Large intestine (tissue), 3 donors: ENCODE data around the gene NEIL1. TPM values are rescaled to one million over a fixed set of nuclear protein-coding genes. Genes with fewer than 3 reads are reported as not detected.
"Not testable (repeated sequence)": the region's sequence is repeated elsewhere in the genome, so short reads cannot be mapped to it uniquely, and the experiment has no call there.

Experiments
- DNase-seq, 2 donors: peaks; one replicate each; pipeline versions ENCODE4 v3.0.0 to v3.0.0-alpha.2; 2013
- H3K27ac ChIP-seq: one replicate; pipeline ENCODE4 v1.5.1; 2013; ENCODE audit warnings: low read length
- H3K27me3 ChIP-seq: 2 replicates; pipeline ENCODE4 v1.6.1; 2013; ENCODE audit warnings: low read length; ENCODE audit not compliant: control insufficient read depth, insufficient read depth
- H3K36me3 ChIP-seq: 2 replicates; pipeline ENCODE4 v1.6.1; 2013; ENCODE audit warnings: low read length; ENCODE audit not compliant: control insufficient read depth, insufficient read depth
- H3K4me1 ChIP-seq: one replicate; pipeline ENCODE4 v1.6.1; 2013; ENCODE audit warnings: low read length; ENCODE audit not compliant: control insufficient read depth, insufficient read depth
- H3K4me3 ChIP-seq: one replicate; pipeline ENCODE4 v1.5.1; 2013; ENCODE audit warnings: low read length
- H3K9me3 ChIP-seq: one replicate; pipeline ENCODE4 v1.6.1; 2013; ENCODE audit warnings: mild to moderate bottlenecking, low read depth, low read length, moderate library complexity; ENCODE audit not compliant: control insufficient read depth
- WGBS: methylation state at CpG from one replicate; pipeline ENCODE4 v1.1.5; 2013; ENCODE audit warnings: low lambda C conversion rate; ENCODE audit not compliant: insufficient coverage; 5-methylcytosine and 5-hydroxymethylcytosine counted together
- polyA plus RNA-seq: library from polyadenylated mRNA; unstranded; fragments of 120-200 nt; gene quantifications from one replicate; pipeline ENCODE4 v1.2.1, GENCODE V29; 2013

Gene NEIL1
- polyA plus RNA-seq, 1 donor: 44.5 TPM

DNA sequence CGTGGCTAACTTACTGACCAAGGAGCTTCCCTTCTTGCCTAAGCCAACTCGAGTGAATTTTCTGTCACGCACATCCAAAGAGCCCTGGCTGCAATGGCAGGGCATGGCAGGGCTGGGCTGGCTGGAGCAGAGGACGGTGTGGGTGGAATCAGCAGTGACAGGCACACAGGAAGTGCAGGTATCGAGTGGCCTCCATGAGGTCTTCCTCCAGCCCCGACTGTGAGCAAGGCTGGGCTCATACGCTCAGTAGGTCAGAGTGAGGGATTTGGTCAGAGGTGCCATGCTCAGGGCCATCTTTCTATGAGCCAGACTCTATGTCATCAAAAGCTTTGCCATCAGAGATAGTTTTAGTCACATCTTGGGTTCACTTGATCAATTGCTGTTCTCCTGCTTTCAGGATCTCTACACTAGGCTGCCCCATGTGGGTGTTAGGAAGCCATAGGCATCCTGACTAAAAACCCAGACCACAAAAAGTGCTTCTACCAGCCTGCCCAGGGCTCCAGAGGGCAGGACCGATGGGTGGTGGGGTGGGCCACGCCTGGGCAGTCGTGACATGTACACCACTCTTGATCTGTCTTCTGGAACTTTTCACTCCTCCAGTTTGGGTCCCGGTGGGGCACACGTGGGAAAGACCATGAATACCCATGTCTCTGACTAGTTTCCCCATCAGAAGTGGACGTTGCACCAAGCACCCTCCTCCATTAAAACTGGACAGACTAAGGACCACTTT lies 33.6 kb upstream of the NEIL1 start:
- WGBS: 100% methylated on average over 2 of the region's 13 CpGs
- peaks cover 3% of the 10 kb centered on the region for H3K27me3 ChIP-seq
- no peak overlapping the region for H3K4me3 ChIP-seq
- H3K27ac ChIP-seq: no peak overlapping the region
- H3K4me1 ChIP-seq: no peaks in the 10 kb centered on the region
- H3K36me3 ChIP-seq: no peaks in the 10 kb centered on the region
- H3K9me3 ChIP-seq: no peaks in the 10 kb centered on the region
- no peak for DNase-seq

DNA sequence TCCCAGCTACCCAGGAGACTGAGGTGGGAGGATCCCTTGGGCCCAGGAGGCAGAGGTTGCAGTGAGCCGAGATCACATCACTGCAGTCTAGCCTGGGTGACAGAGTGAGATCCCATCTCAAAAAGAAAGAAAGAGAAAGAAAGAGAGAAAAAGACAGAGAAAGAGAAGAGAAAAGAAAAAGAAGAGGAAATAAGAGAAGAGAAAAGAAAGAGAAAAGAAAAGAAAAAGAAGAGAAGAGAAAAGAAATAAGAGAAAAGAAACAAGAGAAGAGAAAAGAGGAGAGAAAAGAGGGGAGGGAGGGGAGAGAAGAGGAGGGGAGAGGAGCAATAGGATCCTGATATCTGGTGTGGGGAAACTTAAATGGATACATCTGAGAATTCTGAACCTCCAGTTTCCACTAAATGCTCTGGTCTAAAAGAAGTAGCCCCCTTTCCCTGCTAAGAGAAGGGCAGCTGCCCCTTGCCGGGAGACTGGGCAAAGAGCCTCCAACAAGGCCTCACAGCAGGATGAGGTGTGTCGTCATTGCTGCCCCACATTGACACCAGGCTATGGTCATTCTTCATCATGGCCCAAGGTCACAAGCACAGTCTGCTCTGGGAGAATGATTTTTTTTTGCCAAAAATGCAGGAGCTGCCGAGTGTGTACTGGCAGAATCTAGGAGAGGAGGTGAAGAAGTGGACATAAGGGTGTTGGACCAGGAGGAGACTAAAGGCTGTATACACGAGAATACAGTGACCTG lies 32.1 kb upstream of the NEIL1 start:
- peaks cover 3% of the 10 kb centered on the region for H3K4me1 ChIP-seq
- no peaks in the 10 kb centered on the region for H3K36me3 ChIP-seq
- H3K9me3 ChIP-seq: no peaks in the 10 kb centered on the region
- WGBS: no CpG with 5 or more reads among the region's 5 CpGs
- DNase-seq: no peak
- no peaks in the 10 kb centered on the region for H3K27me3 ChIP-seq
- H3K4me3 ChIP-seq: no peak overlapping the region
- H3K27ac ChIP-seq: no peak overlapping the region

DNA sequence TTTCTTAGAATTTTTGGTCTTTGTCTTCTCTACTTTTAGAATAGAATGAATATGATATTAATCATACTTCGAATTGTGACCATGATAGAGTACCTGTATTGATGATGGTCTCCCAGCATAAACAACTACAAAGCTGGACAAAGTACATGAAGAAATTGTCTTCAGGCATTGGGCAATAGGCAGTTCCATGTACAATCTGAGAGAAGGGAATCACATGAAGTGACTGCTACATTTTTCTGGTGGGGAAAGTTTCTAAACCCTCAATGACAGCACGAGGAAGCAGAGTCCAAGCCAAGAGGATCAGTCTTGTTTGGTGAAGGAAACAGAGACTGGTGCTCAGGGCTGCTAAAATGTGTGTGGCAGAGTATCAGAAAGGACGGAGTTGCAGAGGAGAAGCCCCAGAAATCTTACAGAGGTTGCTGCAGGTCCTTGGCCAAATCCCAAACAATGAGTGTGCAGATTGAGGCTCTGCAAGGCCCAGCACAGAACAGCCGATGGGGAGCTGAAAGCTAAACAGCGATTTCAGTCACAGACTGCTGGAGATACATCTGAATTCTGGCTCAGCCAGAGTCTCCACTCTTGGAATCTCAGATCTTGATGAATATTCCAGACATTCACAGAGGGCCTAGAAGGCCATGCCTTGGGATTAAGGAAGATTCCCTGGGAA lies 27.5 kb upstream of the NEIL1 start:
- H3K9me3 ChIP-seq, H3K4me3 ChIP-seq, H3K36me3 ChIP-seq, H3K27me3 ChIP-seq: not testable (repeated sequence)
- peaks cover 14% of the 10 kb centered on the region for H3K4me1 ChIP-seq
- WGBS: no CpG with 5 or more reads among the region's 5 CpGs
- H3K27ac ChIP-seq: peak overlapping the region; percentile 48
- peak; percentile 13 to 49 for DNase-seq

DNA sequence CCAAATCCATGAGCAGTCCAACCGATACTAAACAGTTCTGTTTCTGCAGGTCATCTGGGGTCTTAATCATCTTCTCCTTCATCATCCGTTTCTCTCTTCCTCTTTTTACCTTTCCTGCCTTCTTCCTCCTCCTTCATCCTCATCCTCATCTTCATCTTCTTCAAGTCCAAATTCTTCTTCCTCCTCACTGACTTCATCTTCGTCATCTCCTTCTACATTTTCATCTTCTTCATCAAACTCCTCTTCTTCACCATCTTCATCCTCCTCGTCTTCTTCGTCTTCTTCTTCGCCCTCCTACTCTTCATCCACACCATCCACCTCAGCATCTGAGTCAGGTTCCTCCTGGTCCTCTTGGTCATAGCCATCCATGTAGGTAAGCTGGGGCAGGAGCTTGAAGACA lies 25.1 kb upstream of the NEIL1 start:
- Histone ChIP-seq H3K9me3 (no peaks in the 10 kb centered on the region), H3K27me3 (no peaks in the 10 kb centered on the region), H3K4me1 (peaks cover 16% of the 10 kb centered on the region), H3K4me3 (no peak overlapping the region), H3K36me3 (no peaks in the 10 kb centered on the region), H3K27ac (no peak overlapping the region)
- no peak for DNase-seq
- WGBS: 89% methylated on average over 5 of the region's 6 CpGs

DNA sequence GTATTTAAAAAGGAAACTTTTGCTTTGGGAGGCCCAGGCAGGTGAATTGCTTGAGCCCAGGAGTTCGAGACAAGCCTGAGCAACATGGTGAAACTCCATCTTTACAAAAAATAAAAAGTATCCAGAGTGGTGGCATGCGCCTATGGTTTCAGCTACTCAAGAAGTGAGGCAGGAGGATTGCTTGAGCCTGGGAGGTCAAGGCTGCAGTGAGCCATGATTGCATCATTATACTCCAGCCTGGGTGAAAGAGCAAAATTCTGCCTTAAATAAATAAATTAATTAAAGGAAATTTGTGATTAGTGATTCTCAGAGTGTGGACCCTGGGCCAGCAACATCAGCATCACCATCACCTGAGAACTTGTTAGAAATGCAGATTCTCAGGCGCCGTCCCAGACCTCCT lies 20.9 kb upstream of the NEIL1 start:
- Histone ChIP-seq H3K4me1 (peaks cover 14% of the 10 kb centered on the region), H3K27me3 (no peaks in the 10 kb centered on the region), H3K27ac (no peak overlapping the region), H3K36me3 (no peaks in the 10 kb centered on the region), H3K4me3 (no peak overlapping the region), H3K9me3 (no peaks in the 10 kb centered on the region)
- 100% methylated on average over 1 of the region's 4 CpGs for WGBS
- no peak for DNase-seq

DNA sequence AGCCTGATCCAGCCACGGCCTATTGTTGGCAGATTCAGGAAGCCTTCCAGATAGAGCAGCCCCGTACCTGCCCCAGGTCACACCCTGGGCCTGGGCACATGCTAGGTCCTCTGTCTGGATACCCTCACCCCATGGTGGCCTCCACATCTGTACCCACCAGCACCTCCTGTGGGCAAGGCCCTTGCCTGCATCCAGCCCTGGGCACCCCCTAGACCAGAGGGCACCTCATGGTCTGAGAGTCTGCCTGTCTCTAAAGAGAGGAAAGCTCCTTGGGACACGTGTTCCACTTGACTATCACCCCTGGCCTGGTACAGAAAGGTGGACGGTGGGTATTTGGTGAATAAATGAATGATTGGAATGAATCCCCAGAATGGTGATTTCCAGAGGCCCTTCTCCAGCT lies 19.8 kb upstream of the NEIL1 start:
- H3K9me3 ChIP-seq: no peaks in the 10 kb centered on the region
- no peak overlapping the region for H3K4me3 ChIP-seq
- WGBS: no CpG with 5 or more reads among the region's 4 CpGs
- H3K27ac ChIP-seq: no peak overlapping the region
- no peaks in the 10 kb centered on the region for H3K36me3 ChIP-seq
- no peak for DNase-seq
- H3K4me1 ChIP-seq: peaks cover 14% of the 10 kb centered on the region
- no peaks in the 10 kb centered on the region for H3K27me3 ChIP-seq

DNA sequence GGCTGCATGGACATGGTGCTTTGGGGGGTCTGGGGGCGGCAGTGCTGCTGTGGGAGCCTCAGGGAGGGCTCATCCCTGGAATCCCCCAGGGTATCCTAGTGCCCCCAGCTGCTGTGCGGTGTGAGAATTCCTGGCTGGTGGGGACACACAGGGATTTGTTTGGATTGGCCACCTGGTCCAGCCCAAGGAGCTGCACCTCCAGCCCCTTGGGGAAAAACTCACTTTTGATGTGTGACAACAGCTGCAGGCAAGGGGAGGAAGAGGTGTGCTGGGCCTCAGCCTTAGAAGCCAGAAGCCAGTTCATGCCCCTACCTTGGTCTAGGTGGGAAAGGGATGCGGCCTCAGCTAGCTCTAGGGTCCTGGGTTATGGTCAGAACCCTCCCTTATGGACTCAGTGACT lies 19.3 kb upstream of the NEIL1 start:
- no peaks in the 10 kb centered on the region for H3K9me3 ChIP-seq
- H3K27me3 ChIP-seq: no peaks in the 10 kb centered on the region
- H3K27ac ChIP-seq: no peak overlapping the region
- no peaks in the 10 kb centered on the region for H3K36me3 ChIP-seq
- no peak overlapping the region for H3K4me3 ChIP-seq
- DNase-seq: no peak
- no CpG with 5 or more reads among the region's 3 CpGs for WGBS
- peaks cover 14% of the 10 kb centered on the region for H3K4me1 ChIP-seq

DNA sequence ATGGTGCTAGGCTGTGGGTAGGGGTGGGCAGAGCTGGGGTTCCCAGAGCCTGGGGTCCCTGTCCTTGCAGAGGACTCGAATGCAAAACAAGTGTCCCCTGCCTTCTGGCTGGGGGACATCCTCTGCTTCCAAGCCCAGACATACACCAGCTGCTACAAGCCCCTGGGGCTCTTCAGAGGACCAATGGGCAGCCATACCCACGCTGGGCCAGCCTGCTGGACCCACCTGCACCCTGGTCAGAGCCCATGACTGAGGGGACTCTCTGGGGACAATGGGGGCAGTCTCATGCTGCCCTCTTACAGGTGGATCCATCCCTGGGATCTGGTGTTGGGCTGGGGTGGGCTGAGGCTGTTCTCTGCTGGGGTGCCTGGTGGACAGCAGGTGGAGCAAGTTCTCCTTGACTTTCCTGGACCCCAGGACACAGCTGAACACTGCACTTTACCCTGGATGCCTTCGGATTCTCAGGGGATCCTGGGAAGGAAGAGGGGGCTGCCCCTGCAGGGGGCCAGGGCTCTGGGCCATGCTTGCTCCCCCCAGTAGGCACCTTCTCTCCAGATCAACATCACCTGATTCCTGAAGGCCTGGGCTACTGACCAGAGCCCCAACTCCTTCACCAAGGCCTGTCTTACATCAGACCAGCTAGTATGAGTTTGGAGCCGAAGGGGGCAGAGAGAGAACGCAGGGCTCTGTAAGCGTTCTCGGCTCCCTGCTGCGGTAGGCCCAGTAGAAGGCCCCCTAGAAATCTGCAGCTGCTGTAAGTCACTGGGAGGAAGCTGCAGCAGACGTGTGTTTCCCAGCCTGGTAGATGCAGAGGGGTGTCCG lies 18.1 kb upstream of the NEIL1 start:
- WGBS: no CpG with 5 or more reads among the region's 10 CpGs

DNA sequence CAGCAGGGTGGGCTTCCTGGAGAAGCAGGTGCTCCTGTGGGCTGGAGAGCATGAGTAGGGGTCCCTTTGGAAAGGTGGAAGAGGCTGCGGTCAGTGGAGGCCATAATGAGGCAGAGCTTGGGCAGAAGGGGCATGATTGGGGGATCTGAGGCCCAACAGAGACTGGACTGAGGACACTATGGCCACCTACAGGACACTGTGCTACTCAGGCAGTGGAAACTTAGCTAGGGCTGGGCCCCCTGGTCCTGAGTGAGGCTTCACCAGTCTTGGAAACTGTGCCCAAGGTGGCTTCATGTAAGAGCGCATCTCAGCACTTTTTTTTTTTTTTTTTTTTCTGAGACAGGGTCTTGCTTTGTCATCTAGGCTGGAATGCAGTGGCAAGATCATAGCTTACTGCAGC lies 17.3 kb upstream of the NEIL1 start:
- no CpG with 5 or more reads among the region's 2 CpGs for WGBS
- Histone ChIP-seq H3K4me1 (peaks cover under 1% of the 10 kb centered on the region), H3K27me3 (no peaks in the 10 kb centered on the region), H3K36me3 (no peaks in the 10 kb centered on the region), H3K4me3 (no peak overlapping the region), H3K9me3 (no peaks in the 10 kb centered on the region), H3K27ac (no peak overlapping the region)
- DNase-seq: no peak

More for the DNA sequence above, 18.1 kb upstream of the NEIL1 start:
- Histone ChIP-seq H3K27me3 (no peaks in the 10 kb centered on the region), H3K4me3 (no peak overlapping the region), H3K4me1 (peaks cover 6% of the 10 kb centered on the region), H3K9me3 (no peaks in the 10 kb centered on the region), H3K27ac (no peak overlapping the region), H3K36me3 (no peaks in the 10 kb centered on the region)
- no peak for DNase-seq

DNA sequence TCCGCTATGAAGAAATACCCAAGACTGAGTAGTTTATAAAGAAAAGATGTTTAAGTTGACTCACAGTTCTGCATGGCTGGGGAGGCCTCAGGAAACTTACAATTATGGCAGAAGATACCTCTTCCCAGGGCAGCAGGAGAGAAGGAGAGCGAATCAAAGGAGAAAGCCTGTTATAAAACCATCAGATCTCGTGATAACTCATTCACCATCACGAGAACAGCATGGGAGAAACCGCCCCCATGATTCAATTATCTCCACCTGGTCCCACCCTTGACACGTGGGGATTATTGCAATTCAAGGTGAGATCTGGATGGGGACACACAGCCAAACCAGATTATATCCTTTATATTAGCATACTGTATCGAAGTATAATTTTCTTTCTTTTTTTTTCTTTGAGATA lies 14.7 kb upstream of the NEIL1 start:
- not testable (repeated sequence) for H3K4me3 ChIP-seq, H3K27ac ChIP-seq, DNase-seq, H3K36me3 ChIP-seq, H3K9me3 ChIP-seq, H3K27me3 ChIP-seq, H3K4me1 ChIP-seq
- WGBS: 70% methylated on average over 2 of the region's 7 CpGs
